HG03103 (cell line): ENCODE data around the gene NFATC2.

Experiments used
- ATAC-seq: cut with Tn5 transposase; IDR thresholded peaks from one replicate; pipeline ENCODE4 v1.9.1; 2021; ENCODE audit warnings: low read depth; ENCODE audit not compliant: unreplicated experiment

The NFATC2 gene

DNA sequence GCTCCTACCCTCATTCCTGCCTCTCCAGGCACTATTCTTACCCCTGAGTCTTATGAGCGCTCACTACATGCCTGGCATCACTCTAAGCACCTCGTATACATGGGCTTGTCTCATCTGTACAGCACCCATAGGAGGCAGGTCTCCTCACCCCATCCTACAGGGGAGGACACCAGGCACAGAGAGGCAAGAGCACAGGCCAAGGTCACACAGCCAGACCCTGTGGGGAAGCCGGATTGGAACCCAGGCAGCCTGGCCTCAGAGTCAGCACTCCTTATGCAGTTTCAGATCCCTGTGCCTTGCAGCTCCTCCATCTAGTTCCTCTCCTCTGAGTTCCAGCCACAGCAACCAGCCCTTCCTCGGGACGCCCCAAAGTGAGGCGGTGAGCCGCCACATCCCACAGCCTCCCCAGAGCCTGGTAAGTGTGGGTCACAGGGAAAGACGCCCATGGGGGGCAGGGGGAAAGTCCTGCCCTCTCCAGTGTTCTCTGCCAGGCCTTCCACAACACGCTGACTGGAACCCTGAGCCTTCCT lies 103.3 kb downstream of the NFATC2 start:
- no peak for ATAC-seq

DNA sequence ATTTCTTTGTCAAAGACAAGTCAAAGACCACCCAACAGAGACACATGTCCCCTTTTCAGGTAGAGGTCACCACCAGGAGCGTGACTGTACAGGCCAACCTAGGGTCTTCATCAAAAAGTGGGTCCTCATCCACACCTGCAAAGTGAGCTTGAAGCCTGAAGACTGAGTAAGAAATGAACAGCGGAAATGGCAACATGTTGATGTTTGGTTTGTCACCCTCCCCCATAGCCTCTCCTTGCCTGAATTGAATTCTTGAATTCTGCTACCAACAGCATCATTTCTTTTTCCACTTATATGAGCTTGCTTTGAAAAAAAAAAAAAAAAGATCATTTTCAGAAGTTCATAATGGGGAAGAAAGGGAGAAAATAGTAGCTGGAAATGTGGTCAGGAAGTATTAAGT lies 104.4 kb downstream of the NFATC2 start:
- ATAC-seq = no peak

DNA sequence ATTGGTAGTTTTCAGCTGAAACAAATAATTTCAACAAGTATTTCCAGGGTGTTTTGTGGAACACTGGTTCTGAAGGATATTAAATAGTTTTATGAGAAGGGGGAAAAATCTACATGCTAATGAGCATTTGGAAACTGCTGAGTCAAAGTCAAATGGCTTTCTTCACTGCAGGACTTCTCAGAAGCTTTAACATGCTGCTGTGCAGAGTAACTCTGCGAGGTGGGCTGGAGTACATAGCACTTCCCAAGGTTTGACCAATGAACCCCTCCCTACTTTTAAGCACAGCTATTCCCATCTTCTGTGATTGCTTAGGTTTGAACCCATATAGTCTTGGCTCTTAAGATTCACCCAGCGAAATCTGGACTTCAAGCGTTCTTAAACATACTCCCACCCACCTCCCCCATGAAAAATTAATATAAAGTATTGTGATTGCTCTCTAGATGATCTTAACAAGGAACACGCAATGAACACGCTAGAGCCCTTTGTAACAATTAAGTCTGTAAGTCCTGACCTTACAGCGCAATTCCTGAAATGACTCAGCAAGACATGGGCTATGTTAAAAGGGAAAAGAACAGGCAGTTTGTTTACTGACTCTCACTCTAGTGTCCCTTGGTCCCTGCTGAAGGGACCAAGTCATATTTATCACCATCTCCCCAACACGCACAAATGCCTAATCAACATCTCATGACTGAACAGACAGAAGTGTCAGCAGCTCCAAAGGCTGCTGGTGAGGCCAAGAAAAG lies 105.2 kb downstream of the NFATC2 start:
- ATAC-seq = no peak

DNA sequence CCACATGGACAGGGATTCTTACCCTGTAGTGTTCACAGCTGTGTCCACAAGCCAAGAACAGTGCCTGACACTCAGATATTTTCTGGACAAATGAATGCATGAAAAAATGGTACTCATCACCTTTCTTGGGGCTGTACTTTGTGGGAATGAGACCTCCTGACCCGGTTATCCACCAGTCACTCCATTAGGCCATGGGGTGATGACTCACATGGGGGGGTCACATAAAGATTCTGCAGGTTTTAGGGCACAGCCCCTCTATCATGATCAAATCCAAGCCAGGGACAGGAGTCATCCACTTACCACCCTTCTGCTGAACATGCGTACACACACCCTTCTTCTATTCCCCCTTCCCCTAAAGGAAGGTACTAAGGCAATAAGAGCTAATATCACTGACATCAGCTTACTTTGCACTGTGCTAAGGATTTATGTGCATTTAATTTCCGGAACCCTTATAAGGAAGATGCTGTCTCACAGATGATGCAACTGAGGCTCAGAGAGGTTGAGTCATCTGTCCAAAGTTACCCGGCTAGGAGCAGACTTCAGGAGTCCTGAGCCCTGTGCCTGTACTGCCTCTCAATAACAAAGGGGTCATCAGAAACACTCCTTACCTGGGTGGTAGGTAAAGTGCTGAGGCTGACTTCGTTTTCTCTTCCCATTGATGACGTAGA lies 107.8 kb downstream of the NFATC2 start:
- ATAC-seq = no peak

DNA sequence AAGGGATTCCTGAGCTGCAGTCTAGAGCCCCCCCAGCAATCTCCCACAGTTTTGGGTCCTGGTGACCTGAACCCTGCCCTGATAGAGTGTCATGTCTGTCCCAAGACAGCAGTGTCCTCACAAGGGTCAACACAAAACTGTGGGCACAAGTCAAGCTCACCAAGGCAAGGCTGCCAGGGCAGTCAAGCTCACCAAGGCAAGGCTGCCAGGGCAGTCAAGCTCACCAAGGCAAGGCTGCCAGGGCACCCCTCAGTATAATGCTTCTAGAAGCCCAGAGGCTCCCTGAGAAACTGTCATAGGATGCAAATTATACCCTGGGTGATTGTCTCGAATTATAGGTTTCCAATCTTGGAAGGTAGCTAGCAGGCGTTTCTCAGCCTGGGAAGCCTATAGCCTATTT lies 108.5 kb downstream of the NFATC2 start:
- ATAC-seq = no peak

DNA sequence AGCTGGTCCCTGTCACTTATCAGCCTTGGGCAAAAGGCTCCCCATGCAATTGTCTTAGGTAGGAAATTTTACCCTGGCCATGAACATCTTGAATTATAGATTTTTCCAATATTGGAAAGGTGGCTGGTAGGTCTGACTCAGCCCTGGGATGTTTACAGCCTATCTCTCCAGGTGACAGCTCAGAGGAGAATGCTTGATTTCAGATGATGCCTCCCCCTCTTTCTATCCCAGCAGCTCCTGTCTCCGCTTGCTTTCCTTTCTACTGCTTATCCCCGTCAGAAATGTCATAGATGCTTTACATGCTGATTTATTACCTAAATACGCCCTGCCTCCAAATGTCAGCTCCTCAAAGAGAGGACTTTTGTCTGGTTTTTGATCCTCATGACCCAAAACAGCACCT lies 109.6 kb downstream of the NFATC2 start:
- ATAC-seq = no peak

DNA sequence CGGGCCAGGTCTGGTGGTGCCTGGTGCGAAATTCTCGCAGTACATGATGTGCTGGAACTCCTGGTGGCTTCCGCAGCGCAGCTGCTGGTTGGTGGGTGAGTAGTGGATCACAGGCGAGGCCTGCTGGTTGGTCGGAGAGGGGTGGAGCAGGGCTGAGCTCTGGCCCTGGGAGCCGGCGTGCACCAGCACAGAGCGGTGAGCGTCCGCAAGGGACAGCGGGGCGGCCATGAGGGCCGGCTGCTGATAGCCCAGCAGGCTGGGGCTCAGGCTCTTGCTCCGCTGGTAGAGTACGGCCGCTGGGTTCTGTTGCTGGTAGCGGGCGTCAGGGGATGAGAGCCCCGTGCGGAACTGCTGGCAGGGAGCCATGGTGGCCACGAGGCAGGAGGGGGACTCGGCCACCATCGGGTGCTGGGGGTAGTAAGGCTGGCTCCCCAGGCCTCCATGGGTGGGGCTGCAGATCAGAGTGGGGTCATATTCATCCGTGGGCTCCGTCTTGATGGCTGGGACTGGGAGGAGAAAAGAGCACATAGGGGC lies 110.2 kb downstream of the NFATC2 start:
- ATAC-seq = no peak

DNA sequence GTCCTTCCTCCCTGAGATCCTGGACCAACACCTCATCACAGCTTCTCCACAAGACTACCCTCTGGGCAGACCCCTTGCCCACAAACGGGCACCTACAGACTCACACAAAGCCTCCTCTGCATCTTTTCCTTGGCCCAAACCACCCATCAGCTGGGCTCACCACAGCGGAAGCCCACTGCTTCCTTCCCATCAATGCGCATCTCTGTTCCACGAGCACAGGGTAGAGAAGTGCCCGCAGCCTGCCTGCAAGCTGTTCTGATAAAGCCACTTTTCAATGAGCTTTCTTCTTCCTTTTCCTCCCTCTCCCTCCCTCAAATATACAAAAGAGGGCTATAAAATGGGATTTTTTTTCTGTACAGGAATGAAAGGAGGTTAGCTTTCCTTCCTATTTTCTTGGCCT lies 111.2 kb downstream of the NFATC2 start:
- ATAC-seq = no peak

DNA sequence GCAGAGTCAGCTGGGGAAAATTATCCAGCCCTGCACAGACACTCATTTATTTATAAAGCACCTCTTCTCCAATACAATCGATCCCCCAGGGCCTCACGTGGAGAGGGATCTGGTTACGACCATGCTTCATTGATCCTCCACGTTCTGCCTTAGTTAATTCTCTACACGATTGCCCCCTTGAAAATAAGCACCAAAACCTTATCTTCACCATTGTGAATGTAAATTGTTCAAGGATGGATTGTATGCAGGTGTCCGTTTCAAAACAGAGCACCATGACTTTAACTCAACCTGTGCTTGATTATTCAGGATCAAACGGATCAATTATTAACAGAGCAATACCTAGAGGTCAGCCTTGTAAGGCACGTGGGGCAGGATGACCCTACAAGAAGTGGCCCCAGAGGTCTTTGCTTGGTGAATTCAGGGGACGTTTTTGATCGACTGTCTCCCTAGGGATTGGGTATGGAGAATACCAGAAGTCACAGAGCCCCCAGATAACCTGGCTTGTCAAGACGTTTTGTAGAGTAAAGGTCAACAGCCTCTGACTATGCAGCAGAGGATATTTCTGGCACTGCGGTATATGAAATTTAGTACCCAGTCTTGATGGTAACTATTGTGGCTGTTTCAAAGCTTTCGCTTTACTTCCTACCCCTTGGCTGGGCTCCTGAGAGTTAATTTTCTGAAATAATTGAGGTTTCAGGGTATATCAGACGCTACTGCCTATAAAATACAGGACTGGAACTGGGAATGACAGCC lies 112.1 kb downstream of the NFATC2 start:
- ATAC-seq = no peak

DNA sequence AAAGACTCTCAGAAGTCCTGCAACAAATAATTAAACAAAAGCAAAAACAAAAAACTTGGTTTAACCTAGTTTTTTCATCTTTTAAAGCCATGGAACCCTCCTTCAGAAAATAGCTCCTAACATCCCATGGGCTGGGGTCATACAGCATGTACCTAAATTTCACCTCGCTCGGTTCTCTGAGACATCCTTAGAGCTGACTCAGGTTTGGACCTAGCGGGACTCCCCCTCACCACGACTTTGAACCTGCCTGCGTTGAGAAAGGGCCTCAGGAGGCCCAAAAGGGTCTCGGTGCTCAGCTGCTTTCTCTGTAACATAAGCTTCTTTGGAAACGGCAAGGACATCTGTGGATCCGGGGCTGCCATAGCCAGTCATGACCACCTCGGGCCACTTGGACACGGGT lies 112.8 kb downstream of the NFATC2 start:
- ATAC-seq = no peak

DNA sequence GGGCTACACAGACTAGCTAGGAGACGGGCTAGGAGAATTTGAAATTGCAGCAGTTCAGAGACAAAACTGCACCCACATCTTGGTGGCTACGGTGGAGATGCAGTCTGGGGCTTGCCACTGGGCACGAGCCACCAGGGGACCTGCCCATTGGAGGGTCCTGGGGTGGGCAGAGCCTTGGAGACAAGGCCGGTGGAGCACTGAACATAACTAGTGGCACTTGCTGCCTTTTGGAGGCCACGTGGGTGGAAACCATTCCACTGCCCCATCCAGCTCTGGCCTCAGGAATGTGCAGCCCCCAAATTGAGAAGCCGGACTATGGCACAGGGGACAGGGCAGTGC lies 113.4 kb downstream of the NFATC2 start:
- ATAC-seq = no peak

DNA sequence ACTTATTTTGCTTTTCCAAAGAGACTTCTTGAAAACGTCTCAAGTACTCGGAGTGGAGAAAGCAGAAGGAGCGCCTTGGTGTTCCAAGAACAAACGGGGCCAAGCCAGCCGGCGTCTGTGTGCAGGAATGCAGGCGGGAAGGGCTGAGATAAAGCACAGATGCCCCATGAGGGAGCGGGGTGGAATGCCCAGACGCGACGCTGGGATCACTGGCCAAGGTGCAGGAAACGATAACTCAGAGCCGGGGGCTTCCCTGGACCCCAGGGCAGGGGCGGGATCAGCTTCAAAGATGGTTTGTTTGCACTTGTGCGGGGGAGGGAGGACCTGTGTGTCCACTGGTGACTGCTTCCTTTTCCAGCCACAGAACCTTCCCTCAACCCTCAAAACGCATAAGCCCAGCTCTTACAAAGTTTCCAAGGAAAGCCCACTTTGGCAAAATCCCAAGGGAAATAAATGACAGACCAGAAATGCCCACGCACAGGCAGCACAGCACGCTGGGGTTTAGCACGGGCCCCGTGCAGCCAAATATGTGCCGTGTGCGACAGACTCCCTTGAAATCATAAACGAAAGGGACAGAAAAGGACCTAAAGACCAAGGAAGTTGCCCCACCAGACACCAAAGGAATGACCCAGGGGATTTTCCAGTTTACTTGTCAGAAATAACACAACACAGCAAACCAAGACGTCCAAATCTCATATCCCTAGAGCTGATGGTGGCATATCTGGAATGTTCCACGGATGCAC lies 113.9 kb downstream of the NFATC2 start:
- ATAC-seq = no peak

DNA sequence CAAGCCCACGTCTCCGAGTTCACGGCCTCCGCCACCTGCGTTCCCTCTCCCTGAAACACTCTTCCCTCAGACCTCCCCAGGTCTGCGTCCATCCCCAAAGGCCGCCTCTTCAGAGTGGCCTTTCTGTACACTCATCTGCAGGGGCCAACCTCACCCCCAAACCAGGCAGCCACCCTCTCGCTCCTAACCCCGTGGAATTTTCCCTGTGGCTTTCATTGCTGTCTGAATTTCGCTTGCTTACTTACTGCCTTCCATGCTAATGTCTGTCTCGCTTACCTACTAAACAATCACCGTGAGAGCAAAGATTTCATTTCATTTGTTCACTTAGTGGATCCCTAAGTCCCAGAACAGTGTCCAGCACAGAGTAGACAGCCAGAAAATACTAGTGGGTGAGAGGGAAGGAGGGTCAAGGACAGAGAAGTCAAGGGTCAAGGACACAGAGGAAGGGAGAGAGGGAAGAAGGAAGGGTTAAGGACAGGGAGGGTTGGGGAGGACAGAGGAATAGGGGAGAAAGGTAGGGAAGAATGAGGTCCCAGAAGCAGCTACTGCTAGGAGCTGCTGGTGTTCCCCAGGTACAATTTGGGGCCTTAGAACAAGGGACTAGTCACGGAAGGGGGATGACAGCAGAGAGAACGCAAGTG lies 114.7 kb downstream of the NFATC2 start:
- no peak for ATAC-seq

DNA sequence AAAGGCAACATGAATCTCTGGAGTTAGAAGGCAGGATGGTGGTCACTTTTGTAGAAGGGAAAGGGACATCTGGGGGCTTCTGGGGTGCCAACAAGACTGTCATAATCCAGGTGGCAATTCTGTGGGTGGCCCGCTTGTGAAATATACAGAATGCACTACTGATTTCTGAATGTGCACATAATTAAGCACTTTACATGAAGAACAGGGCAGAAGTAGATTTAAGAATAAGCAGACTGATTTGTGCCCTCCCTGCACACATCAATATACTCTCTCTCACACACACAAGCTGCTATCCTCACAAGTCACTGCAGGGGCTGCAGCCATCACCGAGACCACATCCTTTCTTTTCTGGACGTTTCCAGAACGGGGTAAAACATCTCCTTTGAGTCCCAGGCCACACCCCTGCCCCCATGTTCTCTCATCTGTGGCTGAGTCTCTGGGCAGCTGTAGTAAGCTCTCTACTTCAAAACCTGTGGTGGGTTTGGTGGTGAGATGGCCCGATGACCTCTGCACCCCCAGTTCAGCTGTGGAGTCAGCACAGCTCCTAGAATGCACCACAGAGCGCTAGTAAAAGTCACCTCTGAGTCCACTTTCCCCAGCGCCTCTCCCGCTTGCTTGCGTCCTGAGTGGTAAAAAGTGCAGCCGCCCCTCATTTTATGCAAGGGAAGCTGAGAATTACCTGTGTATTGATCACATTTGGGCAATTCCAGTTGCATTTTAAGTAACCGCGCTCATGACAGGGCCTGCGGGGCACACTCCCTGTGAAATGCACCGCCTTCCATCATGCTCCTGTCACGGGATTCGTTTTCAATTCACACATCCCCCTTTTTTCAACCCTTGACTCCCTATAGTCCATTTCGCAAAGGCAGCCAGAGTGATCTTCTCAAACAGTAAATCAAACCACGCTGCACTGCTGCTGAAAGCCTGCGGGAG lies 115.5 kb downstream of the NFATC2 start:
- ATAC-seq = no peak

DNA sequence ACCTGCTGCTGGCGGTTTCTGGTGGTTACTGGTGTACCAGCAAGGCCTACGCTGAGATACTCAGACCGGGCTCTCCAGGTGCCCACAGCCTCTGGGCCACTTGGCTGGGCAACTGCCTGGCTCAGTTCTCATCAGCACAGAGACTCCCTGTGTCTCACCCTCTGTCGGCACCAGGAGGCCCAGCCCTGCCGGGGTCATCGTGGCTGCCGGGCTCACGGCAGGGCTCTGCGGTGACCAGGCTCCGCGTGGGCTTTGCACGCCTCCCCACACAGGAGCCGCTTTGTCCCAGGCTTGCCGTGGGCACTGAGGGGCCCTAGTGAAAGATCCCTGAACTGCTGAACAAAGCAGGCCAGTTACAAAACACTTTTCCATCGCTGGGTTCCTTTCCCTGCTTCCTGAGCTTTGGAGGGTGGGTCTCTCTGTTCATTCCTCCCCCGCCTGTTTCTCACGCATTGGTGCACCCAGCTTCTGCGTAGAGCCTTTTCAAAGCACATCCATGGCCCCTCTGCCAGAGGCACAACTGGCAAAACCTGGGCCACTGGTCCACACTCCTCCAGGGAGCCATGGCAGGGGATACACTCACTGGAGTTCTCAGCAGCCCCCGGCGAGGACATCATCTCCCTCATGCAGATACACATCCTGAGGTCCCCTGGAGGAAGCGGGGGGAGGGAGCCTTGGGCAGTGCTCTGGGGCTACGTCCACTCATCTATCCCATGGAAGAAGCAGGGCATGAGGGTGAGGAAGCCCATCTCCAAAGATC lies 117.0 kb downstream of the NFATC2 start:
- no peak for ATAC-seq

DNA sequence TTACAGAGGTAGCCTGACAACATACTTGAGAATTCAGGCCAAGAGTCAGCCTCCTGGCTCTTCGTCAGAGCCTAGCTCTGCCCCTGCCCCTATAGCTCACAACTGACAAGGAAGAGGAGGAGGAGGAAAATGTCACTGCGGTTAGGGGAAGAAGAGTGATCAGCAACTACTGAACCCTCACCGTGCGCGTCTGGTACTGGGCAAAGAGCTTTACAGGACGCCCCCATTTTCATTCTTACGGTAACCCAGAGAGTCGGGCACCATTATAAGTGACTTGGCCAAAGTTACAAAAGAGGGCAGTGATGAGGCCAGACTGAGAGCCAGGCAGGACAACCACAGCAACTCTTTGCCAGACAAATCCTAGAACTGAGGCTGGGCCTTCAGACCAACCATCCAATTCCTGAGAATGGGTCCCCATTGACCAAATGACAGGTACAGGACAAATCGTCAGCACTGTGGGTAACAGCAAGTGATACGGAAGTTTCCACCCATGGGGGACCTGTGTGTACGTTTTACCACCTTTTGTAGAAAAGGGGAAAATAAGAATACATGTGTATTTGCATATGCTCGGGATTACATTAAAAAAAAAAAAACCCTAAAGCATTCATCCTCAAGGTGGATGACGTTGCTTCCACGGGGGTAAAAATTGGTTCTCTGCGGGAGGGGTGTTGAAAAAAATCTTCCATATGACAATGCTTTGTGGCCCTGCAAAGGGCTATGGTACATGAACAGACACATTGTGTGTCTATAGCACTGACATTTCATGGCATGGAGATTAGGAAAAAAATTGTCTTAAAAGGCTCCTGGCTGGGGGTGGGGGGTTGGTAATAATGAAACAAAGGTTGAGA lies 118.0 kb downstream of the NFATC2 start:
- ATAC-seq = no peak

DNA sequence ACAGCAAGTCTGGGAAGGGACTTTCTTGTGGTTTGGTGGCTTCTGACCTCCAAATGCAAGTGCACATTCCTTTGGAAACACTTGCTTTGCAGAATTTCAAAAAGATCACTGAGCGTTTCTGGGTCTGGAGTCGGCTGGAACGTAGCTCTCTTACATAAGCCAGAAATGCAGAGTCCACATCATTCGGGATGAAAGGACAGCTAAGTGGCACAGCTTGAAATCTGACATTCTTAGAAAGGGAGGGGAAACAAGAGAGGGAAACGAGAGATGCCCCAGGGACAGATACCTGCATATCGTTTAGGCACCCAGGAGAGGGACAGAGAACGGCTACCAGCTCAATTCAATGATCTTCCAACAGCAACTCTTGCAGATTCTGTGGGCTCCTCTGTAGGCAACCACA lies 118.7 kb downstream of the NFATC2 start:
- ATAC-seq = no peak

DNA sequence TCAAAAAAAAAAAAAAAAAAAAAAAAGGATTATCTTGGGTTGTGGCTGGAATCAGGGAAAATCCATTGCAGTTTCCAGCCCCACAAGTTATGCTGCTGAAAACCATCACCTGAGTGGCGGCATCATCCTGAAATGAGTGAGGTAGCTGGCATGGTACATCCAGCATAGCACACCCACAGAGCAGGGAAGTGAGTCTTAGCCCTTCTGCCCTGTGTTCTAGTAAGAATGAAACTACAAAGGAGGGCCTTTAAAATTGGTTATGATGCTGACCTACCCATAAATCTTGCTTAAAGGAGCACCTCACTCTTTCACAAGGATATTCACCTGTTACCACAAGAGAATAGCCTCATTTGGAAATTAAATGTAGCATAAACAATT lies 119.2 kb downstream of the NFATC2 start:
- peak; percentile 84 for ATAC-seq
